WTC11 (cell line): Measurements from ENCODE around the gene CCDC154. TPM values are rescaled to one million over a fixed set of nuclear protein-coding genes. Genes with fewer than 3 reads are reported as not detected.

ENCODE experiments used
- ATF1 ChIP-seq: sonication (generic); formaldehyde crosslinking; IDR thresholded peaks from 2 replicates; pipeline ENCODE4 v1.8.1; 2023; ENCODE audit warnings: mild to moderate bottlenecking, moderate library complexity, missing genetic modification reagents
- CBFB ChIP-seq: sonication (generic); formaldehyde crosslinking; IDR thresholded peaks from 2 replicates; pipeline ENCODE4 v1.8.1; 2022; ENCODE audit warnings: mild to moderate bottlenecking, low read depth, missing genetic modification reagents
- CREB1 ChIP-seq: sonication (generic); formaldehyde crosslinking; IDR thresholded peaks from 2 replicates; pipeline ENCODE4 v1.8.0; 2023; ENCODE audit warnings: mild to moderate bottlenecking, missing genetic modification reagents
- CTCF ChIP-seq: fragments of 200-600 bp; IDR thresholded peaks from 2 replicates; pipeline ENCODE4 v1.8.0; 2022; ENCODE audit warnings: antibody characterized with exemption
- ELF4 ChIP-seq: sonication (generic); formaldehyde crosslinking; IDR thresholded peaks from 2 replicates; pipeline ENCODE4 v1.8.1; 2022; ENCODE audit warnings: low read depth, mild to moderate bottlenecking, moderate library complexity, missing genetic modification reagents
- ETV6 ChIP-seq: sonication (generic); formaldehyde crosslinking; IDR thresholded peaks from 2 replicates; pipeline ENCODE4 v1.8.1; 2022; ENCODE audit warnings: mild to moderate bottlenecking, missing genetic modification reagents
- KAT7 ChIP-seq: sonication (generic); formaldehyde crosslinking; IDR thresholded peaks from 2 replicates; pipeline ENCODE4 v1.8.1; 2023; ENCODE audit warnings: missing genetic modification reagents, mild to moderate bottlenecking, borderline replicate concordance
- MAX ChIP-seq: sonication (generic); formaldehyde crosslinking; IDR thresholded peaks from 2 replicates; pipeline ENCODE4 v1.8.0; 2022; ENCODE audit warnings: mild to moderate bottlenecking, missing genetic modification reagents
- NFYB ChIP-seq: sonication (generic); formaldehyde crosslinking; conservative IDR thresholded peaks from 2 replicates; pipeline ENCODE4 v1.8.0; 2022; ENCODE audit warnings: low read depth, missing genetic modification reagents
- NR1H2 ChIP-seq: sonication (generic); formaldehyde crosslinking; IDR thresholded peaks from 2 replicates; pipeline ENCODE4 v1.9.0; 2021; ENCODE audit warnings: mild to moderate bottlenecking, moderate library complexity, missing genetic modification reagents
- NR2C2 ChIP-seq: sonication (generic); formaldehyde crosslinking; IDR thresholded peaks from 2 replicates; pipeline ENCODE4 v1.8.0; 2022; ENCODE audit warnings: mild to moderate bottlenecking, missing genetic modification reagents
- RELA ChIP-seq: sonication (generic); formaldehyde crosslinking; IDR thresholded peaks from 2 replicates; pipeline ENCODE4 v1.8.1; 2022; ENCODE audit warnings: missing genetic modification reagents, mild to moderate bottlenecking, borderline replicate concordance
- SMAD4 ChIP-seq: sonication (generic); formaldehyde crosslinking; IDR thresholded peaks from 2 replicates; pipeline ENCODE4 v1.8.0; 2022; ENCODE audit warnings: mild to moderate bottlenecking, missing genetic modification reagents
- SOX15 ChIP-seq: fragments of 250-450 bp; sonication (Bioruptor Pico); IDR thresholded peaks from 2 replicates; pipeline ENCODE4 v1.9.0; 2021; ENCODE audit warnings: mild to moderate bottlenecking
- TEAD1 ChIP-seq: sonication (generic); formaldehyde crosslinking; IDR thresholded peaks from 2 replicates; pipeline ENCODE4 v1.8.0; 2022; ENCODE audit warnings: mild to moderate bottlenecking, missing genetic modification reagents
- TEAD4 ChIP-seq: sonication (generic); formaldehyde crosslinking; IDR thresholded peaks from 2 replicates; pipeline ENCODE4 v1.8.0; 2022; ENCODE audit warnings: mild to moderate bottlenecking, missing genetic modification reagents
- USF2 ChIP-seq: sonication (generic); formaldehyde crosslinking; IDR thresholded peaks from 2 replicates; pipeline ENCODE4 v1.8.1; 2023; ENCODE audit warnings: mild to moderate bottlenecking, missing genetic modification reagents, moderate library complexity
- ZBTB43 ChIP-seq: sonication (generic); formaldehyde crosslinking; IDR thresholded peaks from 2 replicates; pipeline ENCODE4 v1.8.1; 2023; ENCODE audit warnings: mild to moderate bottlenecking, missing genetic modification reagents
- ZNF263 ChIP-seq: sonication (generic); formaldehyde crosslinking; IDR thresholded peaks from 2 replicates; pipeline ENCODE4 v1.8.1; 2022; ENCODE audit warnings: low read depth, mild to moderate bottlenecking, moderate library complexity, missing genetic modification reagents
- ZNF281 ChIP-seq: sonication (generic); formaldehyde crosslinking; IDR thresholded peaks from 2 replicates; pipeline ENCODE4 v1.8.0; 2023; ENCODE audit warnings: mild to moderate bottlenecking, missing genetic modification reagents
- ZNF396 ChIP-seq: fragments of 250-450 bp; sonication (Bioruptor Pico); IDR thresholded peaks from 2 replicates; pipeline ENCODE4 v1.8.0; 2021; ENCODE audit warnings: mild to moderate bottlenecking, moderate library complexity, borderline replicate concordance
- ZNF416 ChIP-seq: fragments of 250-450 bp; sonication (Bioruptor Pico); IDR thresholded peaks from 2 replicates; pipeline ENCODE4 v1.9.0; 2021; ENCODE audit warnings: mild to moderate bottlenecking, inconsistent platforms
- total RNA-seq: library from RNA; stranded (reverse); gene quantifications from 3 replicates; pipeline ENCODE4 v1.2.3, GENCODE V29; 2021
- TF ChIP-seq, protein P1 (sequence below): sonication (generic); formaldehyde crosslinking; IDR thresholded peaks from 2 replicates; pipeline ENCODE4 v1.8.0; 2022; ENCODE audit warnings: missing genetic modification reagents
- TF ChIP-seq, protein P2 (sequence below): sonication (generic); formaldehyde crosslinking; conservative IDR thresholded peaks from 2 replicates; pipeline ENCODE4 v1.8.1; 2022; ENCODE audit warnings: mild to moderate bottlenecking, missing genetic modification reagents
- TF ChIP-seq, protein P3 (sequence below): sonication (generic); formaldehyde crosslinking; conservative IDR thresholded peaks from 2 replicates; pipeline ENCODE4 v1.8.1; 2023; ENCODE audit warnings: mild to moderate bottlenecking, low read depth, missing genetic modification reagents, moderate library complexity

CCDC154 gene
- total RNA-seq, 1 experiment from 2014 or later: 0.46 TPM

DNA sequence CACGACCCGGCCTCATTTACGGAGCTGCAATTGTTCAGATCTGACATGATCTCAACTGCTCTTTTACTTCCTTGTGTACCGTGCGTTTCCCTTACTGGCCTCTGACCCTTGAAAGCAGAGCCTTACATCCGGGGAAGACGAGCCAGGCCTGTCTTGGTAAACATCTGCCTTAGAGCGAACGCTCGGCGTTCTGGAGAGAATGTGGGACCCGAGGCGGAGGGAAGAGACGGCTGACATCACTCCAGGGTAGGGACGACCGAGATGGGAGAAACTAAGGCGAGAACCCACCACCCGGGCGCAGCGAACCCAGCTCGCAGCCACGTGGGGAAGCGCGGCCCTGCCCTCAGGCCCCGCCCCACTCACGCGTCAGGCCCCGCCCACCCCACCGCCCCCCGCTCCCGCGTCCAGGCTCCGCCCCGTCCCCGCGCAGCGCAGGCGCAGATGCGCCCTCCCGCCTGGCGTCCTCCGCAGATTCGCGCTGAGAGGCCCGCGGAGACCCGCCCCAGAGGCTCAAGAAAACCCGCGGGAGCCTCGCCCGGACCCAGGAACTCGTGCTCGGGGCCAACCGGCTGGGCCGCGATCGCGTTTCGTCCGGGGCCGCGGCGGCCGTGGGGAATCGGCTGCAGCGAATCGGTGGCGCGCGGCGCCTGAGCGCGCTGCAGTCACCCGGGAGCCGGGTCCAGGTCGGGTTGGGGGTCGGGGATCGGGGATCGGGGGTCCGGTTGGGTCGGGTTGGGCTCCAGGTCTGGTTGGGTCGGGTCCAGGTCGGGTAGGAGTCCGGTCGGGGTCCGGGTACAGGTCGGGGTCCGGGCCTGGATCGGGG, 48.8 kb upstream of the CCDC154 start, which contains the start of gene TELO2 (continued):
- TF ChIP-seq ZBTB43 (CRISPR knock-in tag): 0 out of 2 replicates have a peak, but pooled peaks have one; percentile 30
- TF ChIP-seq ZNF416 (CRISPR knock-in tag): no peak
- TF ChIP-seq ETV6 (CRISPR knock-in tag): no peak
- peak; percentile 61; the same call in 1 of the 2 replicates for TF ChIP-seq ELF4 (CRISPR knock-in tag)
- TF ChIP-seq MAX (CRISPR knock-in tag): peak; percentile 72
- TF ChIP-seq, protein P1, sequence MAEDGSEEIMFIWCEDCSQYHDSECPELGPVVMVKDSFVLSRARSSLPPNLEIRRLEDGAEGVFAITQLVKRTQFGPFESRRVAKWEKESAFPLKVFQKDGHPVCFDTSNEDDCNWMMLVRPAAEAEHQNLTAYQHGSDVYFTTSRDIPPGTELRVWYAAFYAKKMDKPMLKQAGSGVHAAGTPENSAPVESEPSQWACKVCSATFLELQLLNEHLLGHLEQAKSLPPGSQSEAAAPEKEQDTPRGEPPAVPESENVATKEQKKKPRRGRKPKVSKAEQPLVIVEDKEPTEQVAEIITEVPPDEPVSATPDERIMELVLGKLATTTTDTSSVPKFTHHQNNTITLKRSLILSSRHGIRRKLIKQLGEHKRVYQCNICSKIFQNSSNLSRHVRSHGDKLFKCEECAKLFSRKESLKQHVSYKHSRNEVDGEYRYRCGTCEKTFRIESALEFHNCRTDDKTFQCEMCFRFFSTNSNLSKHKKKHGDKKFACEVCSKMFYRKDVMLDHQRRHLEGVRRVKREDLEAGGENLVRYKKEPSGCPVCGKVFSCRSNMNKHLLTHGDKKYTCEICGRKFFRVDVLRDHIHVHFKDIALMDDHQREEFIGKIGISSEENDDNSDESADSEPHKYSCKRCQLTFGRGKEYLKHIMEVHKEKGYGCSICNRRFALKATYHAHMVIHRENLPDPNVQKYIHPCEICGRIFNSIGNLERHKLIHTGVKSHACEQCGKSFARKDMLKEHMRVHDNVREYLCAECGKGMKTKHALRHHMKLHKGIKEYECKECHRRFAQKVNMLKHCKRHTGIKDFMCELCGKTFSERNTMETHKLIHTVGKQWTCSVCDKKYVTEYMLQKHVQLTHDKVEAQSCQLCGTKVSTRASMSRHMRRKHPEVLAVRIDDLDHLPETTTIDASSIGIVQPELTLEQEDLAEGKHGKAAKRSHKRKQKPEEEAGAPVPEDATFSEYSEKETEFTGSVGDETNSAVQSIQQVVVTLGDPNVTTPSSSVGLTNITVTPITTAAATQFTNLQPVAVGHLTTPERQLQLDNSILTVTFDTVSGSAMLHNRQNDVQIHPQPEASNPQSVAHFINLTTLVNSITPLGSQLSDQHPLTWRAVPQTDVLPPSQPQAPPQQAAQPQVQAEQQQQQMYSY: no peak
- TF ChIP-seq NR1H2 (CRISPR knock-in tag): no peak
- TF ChIP-seq, protein P2, sequence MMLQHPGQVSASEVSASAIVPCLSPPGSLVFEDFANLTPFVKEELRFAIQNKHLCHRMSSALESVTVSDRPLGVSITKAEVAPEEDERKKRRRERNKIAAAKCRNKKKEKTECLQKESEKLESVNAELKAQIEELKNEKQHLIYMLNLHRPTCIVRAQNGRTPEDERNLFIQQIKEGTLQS (CRISPR knock-in tag): no peak
- TF ChIP-seq ATF1 (CRISPR knock-in tag): no peak
- no peak for TF ChIP-seq ZNF263 (CRISPR knock-in tag)
- no peak for TF ChIP-seq NR2C2 (CRISPR knock-in tag)
- TF ChIP-seq KAT7 (CRISPR knock-in tag): no peak
- TF ChIP-seq CREB1 (CRISPR knock-in tag): no peak
- no peak for TF ChIP-seq NFYB (CRISPR knock-in tag)
- no peak for TF ChIP-seq RELA
- TF ChIP-seq ZNF396 (CRISPR knock-in tag): no peak
- TF ChIP-seq, protein P3, sequence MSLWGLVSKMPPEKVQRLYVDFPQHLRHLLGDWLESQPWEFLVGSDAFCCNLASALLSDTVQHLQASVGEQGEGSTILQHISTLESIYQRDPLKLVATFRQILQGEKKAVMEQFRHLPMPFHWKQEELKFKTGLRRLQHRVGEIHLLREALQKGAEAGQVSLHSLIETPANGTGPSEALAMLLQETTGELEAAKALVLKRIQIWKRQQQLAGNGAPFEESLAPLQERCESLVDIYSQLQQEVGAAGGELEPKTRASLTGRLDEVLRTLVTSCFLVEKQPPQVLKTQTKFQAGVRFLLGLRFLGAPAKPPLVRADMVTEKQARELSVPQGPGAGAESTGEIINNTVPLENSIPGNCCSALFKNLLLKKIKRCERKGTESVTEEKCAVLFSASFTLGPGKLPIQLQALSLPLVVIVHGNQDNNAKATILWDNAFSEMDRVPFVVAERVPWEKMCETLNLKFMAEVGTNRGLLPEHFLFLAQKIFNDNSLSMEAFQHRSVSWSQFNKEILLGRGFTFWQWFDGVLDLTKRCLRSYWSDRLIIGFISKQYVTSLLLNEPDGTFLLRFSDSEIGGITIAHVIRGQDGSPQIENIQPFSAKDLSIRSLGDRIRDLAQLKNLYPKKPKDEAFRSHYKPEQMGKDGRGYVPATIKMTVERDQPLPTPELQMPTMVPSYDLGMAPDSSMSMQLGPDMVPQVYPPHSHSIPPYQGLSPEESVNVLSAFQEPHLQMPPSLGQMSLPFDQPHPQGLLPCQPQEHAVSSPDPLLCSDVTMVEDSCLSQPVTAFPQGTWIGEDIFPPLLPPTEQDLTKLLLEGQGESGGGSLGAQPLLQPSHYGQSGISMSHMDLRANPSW (CRISPR knock-in tag): no peak
- no peak for TF ChIP-seq SMAD4 (CRISPR knock-in tag)
- no peak for TF ChIP-seq ZNF281 (CRISPR knock-in tag)
- no peak for TF ChIP-seq CBFB
- no peak for TF ChIP-seq TEAD4 (CRISPR knock-in tag)
- peak; percentile 56 for TF ChIP-seq USF2 (CRISPR knock-in tag)
- TF ChIP-seq CTCF: no peak
- TF ChIP-seq SOX15: no peak
- no peak for TF ChIP-seq TEAD1 (CRISPR knock-in tag)
